Measurements from ENCODE around the gene CPNE9. TPM values are rescaled to one million over a fixed set of nuclear protein-coding genes. Genes with fewer than 3 reads are reported as not detected.

The CPNE9 gene
- polyA plus RNA-seq, 1 of the 3 experiments (the other 2 are of a cell fraction) = 0.03 TPM

DNA sequence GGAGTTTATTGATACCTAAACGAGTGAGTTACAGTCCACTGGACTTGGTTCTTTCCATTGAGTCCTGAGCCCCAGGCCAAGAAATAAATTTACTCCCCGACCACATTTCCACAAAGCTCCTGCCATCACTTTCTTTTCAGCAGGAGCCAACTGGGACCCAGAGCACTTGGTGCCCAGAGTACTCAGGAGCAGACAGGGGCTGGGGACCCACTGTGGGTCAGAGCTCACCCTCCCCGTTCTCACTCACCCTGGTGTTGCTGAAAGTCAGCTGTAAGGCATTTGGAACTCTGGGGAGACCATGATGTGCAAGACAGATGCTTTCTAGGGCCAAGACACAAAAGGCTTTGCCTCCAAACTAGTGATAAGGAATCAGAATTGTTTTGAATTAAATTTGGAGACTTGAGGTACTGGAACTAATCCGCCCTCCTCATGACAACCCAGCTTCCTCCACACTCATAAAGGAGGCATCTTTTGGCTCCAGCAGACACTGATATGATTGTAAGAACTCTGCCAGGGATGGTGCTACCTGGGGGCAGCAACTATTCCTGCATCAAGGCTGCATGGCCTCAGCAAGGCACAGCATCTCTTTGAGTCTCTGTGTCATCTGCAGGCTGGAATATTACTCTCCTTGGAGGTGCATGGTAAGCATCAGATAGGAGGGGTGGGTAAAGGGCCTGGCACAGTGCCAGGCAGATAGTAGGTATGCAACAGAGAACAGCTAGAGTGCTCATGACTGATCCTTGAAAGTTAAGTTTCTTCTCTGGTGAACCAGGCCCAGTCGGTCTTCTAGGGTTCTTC is 73.5 kb downstream of the CPNE9 start:
- DNase-seq = no peak
- Histone ChIP-seq H3K36me3 (replicated peaks in 1 of 2; ENCODE audit: control insufficient read depth in 1 of 2, insufficient read depth in 2 of 2, low read length in 1 of 2) (peaks cover 2 to 11% of the 10 kb centered on the region in 2 experiments), H2AFZ (ENCODE audit: low read depth) (no peak overlapping the region), H3K9me3 (no peaks in the 10 kb centered on the region), H3K9me2 (no peaks in the 10 kb centered on the region), H3K79me2 (ENCODE audit: insufficient read depth) (no peaks in the 10 kb centered on the region), H4K20me1 (ENCODE audit: insufficient read depth) (no peaks in the 10 kb centered on the region), H3K4me2 (no peak overlapping the region), H3K4me3 (ENCODE audit: low read depth in 2 of 2, low read length in 1 of 2) (no peak overlapping the region), H3F3A (replicated peaks; ENCODE audit: insufficient read depth) (peaks cover 13% of the 10 kb centered on the region), H3K9ac (no peak overlapping the region), H3K27ac (ENCODE audit: low read depth in 2 of 2, low read length in 1 of 2) (no peak overlapping the region), H3K27me3 (ENCODE audit: insufficient read depth) (no peaks in the 10 kb centered on the region), H3K4me1 (ENCODE audit: control insufficient read depth in 1 of 2, insufficient read depth in 2 of 2, low read depth in 1 of 2, low read length in 1 of 2) (no peaks in the 10 kb centered on the region)
- no peak for TF ChIP-seq MEF2A (IDR thresholded peaks at IDR 0.05; ENCODE audit: borderline replicate concordance, low read depth)
- no peak for TF ChIP-seq FOSL2 (IDR thresholded peaks at IDR 0.05; ENCODE audit: borderline replicate concordance, low read depth)
- ChIA-PET CTCF (interaction anchor here (0.5 kb wide), 1 partner anchor 51 kb away, joined by 3 read pairs; no protein-coding TSS in a partner anchor), POLR2A (interaction anchor here (1.1 kb wide), 1 partner anchor 15 kb away, joined by 4 read pairs; the partner anchor contains the start of genes ARPC4 and TADA3)
- WGBS (ENCODE audit: low lambda C conversion rate) = 75% methylated on average over 5 of the region's 5 CpGs

DNA sequence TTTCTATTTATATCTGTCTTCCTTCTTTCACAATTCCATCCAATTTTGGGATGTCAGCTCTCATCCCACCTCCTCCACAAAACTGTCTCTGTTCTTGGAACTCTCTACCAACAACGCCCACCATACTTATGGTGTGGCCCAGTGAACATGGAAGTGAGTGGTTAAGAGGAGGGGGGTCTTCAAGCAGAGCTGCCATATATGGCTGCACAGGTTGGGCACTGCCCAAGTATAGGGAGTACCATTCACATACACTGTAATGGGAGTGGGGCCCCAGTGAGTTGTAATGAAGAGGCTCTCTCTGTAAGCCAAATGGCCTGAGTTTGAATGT is 74.0 kb downstream of the CPNE9 start:
- no peaks in the 10 kb centered on the region for H3K79me2 ChIP-seq (ENCODE audit: insufficient read depth)
- CTCF ChIA-PET = no interaction called here
- H3K9me3 ChIP-seq = no peaks in the 10 kb centered on the region
- peaks cover 6 to 16% of the 10 kb centered on the region in 2 experiments for H3K36me3 ChIP-seq (replicated peaks in 1 of 2; ENCODE audit: control insufficient read depth in 1 of 2, insufficient read depth in 2 of 2, low read length in 1 of 2)
- H3K27ac ChIP-seq (ENCODE audit: low read depth in 2 of 2, low read length in 1 of 2) = peak overlapping the region in 1 of 2 experiments; percentile 6; a peak in 1 of 4 replicates
- H2AFZ ChIP-seq (ENCODE audit: low read depth) = no peak overlapping the region
- H3K9ac ChIP-seq = no peak overlapping the region
- no peaks in the 10 kb centered on the region for H3K4me1 ChIP-seq (ENCODE audit: control insufficient read depth in 1 of 2, insufficient read depth in 2 of 2, low read depth in 1 of 2, low read length in 1 of 2)
- WGBS (ENCODE audit: low lambda C conversion rate) = 93% methylated on average over 1 of the region's 1 CpG
- POLR2A ChIA-PET = interaction anchor here (1.1 kb wide), 2 partner anchors 12 to 15 kb away, joined by 3 to 4 read pairs; partner anchors contain the start of genes ARPC4 and TADA3
- no peak for DNase-seq
- H3K27me3 ChIP-seq (ENCODE audit: insufficient read depth) = no peaks in the 10 kb centered on the region
- no peak overlapping the region for H3K4me3 ChIP-seq (ENCODE audit: low read depth in 2 of 2, low read length in 1 of 2)
- no peaks in the 10 kb centered on the region for H4K20me1 ChIP-seq (ENCODE audit: insufficient read depth)
- H3K4me2 ChIP-seq = no peak overlapping the region
- TF ChIP-seq RXRA (IDR thresholded peaks at IDR 0.05; ENCODE audit: borderline replicate concordance, low read depth) = no peak
- TF ChIP-seq EP300 (IDR thresholded peaks at IDR 0.05; ENCODE audit: borderline replicate concordance in 1 of 2, low read depth in 1 of 2, low read length in 1 of 2) = no peak
- TF ChIP-seq, protein P1, sequence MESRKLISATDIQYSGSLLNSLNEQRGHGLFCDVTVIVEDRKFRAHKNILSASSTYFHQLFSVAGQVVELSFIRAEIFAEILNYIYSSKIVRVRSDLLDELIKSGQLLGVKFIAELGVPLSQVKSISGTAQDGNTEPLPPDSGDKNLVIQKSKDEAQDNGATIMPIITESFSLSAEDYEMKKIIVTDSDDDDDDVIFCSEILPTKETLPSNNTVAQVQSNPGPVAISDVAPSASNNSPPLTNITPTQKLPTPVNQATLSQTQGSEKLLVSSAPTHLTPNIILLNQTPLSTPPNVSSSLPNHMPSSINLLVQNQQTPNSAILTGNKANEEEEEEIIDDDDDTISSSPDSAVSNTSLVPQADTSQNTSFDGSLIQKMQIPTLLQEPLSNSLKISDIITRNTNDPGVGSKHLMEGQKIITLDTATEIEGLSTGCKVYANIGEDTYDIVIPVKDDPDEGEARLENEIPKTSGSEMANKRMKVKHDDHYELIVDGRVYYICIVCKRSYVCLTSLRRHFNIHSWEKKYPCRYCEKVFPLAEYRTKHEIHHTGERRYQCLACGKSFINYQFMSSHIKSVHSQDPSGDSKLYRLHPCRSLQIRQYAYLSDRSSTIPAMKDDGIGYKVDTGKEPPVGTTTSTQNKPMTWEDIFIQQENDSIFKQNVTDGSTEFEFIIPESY (IDR thresholded peaks at IDR 0.05; ENCODE audit: borderline replicate concordance, low read depth) = no peak
- TF ChIP-seq, protein P2, sequence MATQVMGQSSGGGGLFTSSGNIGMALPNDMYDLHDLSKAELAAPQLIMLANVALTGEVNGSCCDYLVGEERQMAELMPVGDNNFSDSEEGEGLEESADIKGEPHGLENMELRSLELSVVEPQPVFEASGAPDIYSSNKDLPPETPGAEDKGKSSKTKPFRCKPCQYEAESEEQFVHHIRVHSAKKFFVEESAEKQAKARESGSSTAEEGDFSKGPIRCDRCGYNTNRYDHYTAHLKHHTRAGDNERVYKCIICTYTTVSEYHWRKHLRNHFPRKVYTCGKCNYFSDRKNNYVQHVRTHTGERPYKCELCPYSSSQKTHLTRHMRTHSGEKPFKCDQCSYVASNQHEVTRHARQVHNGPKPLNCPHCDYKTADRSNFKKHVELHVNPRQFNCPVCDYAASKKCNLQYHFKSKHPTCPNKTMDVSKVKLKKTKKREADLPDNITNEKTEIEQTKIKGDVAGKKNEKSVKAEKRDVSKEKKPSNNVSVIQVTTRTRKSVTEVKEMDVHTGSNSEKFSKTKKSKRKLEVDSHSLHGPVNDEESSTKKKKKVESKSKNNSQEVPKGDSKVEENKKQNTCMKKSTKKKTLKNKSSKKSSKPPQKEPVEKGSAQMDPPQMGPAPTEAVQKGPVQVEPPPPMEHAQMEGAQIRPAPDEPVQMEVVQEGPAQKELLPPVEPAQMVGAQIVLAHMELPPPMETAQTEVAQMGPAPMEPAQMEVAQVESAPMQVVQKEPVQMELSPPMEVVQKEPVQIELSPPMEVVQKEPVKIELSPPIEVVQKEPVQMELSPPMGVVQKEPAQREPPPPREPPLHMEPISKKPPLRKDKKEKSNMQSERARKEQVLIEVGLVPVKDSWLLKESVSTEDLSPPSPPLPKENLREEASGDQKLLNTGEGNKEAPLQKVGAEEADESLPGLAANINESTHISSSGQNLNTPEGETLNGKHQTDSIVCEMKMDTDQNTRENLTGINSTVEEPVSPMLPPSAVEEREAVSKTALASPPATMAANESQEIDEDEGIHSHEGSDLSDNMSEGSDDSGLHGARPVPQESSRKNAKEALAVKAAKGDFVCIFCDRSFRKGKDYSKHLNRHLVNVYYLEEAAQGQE (IDR thresholded peaks at IDR 0.05; ENCODE audit: low read depth, low read length) = no peak
- TF ChIP-seq NRF1 (IDR thresholded peaks at IDR 0.05; ENCODE audit: low read depth, low read length) = no peak
- TF ChIP-seq EZH2phosphoT487 (IDR thresholded peaks at IDR 0.05; ENCODE audit: borderline replicate concordance, low read depth) = no peak
- no peak for TF ChIP-seq NFIC (IDR thresholded peaks at IDR 0.05; ENCODE audit: borderline replicate concordance)
- H3K9me2 ChIP-seq = no peaks in the 10 kb centered on the region
- peaks cover 13% of the 10 kb centered on the region for H3F3A ChIP-seq (replicated peaks; ENCODE audit: insufficient read depth)
